ENCODE results near the gene CD84.
"Not testable (repeated sequence)": the region's sequence is repeated elsewhere in the genome, so short reads cannot be mapped to it uniquely, and the experiment has no call there.

The CD84 gene

DNA sequence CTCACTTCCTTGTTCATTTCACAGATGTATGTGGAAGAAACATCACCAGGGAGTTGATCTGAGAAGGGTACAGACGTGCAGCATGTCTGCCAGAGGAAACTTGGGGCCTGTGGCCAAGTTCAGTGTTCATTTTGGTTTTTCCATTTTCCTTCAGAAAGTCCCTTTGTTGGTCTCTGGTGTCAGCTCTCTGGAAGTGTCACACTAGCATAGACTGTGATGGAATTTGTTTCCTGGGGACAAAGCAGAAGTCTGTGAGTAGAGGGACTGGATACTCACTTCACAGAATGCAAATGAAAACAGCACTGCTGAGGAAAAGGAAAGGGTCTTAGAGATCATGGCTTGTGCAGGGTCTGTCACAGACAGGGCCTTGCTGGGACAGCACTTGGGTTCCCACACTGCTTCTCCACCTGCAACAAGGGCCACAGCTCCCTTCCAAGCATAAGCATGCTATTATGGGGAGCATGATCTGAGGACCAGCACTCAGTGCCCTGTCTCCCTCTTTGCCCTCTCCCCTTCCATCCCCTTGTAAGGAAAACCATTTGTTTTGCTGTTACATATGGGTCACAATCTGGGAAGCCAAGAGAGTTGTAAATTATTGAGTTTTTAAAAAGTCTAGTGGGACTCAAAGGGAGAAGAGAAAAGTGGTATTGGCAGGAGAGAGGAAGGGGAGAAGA lies 31.4 kb upstream of the CD84 start:
- FAIRE-seq (no peak), DNase-seq (ENCODE audit: insufficient read length, low spot score) (no peak)

DNA sequence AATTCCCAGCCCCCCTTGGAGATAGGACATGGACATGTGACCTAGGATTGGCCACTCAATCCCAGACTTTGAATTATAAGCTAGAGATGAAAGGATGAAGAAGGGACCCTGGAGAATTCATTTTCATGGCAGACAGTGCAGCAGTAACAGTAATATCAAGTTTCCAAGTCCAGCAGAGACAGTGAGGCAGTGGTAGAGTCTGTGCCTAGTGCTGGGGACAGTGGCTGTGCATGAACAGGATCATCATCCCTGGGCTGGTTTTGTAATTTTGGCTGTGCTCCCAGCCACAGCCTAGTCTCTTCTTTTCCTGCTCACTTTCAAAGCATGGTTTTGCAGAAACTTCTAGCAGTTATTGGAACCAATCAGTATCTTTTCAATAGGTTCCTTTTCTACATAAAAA lies 29.6 kb upstream of the CD84 start:
- no peak for DNase-seq (ENCODE audit: insufficient read length, low spot score)
- FAIRE-seq, result no peak

DNA sequence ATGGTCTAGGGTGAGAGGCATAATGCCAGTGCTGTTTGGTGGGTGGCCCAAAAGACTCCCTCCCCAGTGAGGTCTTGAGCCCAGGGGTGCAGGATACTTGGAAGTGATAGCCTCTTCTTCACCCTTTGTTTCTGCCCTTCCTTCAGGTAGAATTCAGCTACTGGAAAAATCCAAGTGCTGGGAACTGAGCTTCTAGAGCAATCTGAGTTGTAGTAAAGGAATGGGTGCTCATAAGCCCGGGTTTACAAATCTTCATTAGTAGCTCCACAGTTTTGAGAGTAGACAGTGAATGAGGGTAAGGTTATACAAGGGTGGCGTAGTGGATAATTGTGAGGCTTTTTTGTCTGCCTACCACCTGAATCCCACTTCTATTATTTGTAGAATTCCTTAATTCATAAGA lies 29.2 kb upstream of the CD84 start:
- DNase-seq (ENCODE audit: insufficient read length, low spot score), result no peak
- FAIRE-seq, result no peak

DNA sequence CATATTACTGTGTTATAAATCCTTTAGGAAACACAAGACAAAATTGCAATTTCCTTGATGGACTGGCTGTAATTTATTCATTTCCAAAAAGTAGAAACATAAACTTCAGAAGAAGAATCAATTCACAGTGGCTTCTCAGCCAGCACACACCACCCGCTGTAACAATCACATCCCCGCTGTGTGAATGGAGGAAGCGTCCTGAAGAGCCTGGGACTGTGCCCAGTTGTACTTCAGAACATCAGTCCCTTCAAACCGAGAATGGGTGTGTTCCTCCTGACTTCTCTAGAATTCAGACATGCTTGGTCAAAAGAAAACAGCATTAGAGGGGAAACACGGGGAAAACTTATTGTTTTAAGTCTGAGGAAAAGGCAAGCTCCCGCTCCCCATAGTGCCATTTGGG lies 28.8 kb upstream of the CD84 start:
- FAIRE-seq (no peak), DNase-seq (ENCODE audit: insufficient read length, low spot score) (no peak)

DNA sequence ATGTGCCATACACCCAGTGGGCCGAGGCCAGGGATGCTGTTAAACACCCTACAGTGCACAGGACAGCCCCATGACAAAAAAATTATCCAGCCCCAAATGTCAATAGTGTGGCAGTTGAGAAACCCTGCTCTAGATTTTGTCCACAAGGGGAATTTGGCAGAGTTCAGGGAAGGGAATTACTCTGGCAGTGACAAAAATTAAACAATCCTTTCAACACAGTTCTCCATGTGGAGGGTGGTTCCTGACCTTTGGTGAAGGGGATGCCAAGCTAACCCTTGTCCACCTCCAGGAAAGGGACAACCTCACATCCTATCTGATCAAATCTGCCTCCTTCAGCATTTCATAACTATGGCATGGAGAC lies 28.4 kb upstream of the CD84 start:
- no peak for FAIRE-seq
- no peak for DNase-seq (ENCODE audit: insufficient read length, low spot score)

DNA sequence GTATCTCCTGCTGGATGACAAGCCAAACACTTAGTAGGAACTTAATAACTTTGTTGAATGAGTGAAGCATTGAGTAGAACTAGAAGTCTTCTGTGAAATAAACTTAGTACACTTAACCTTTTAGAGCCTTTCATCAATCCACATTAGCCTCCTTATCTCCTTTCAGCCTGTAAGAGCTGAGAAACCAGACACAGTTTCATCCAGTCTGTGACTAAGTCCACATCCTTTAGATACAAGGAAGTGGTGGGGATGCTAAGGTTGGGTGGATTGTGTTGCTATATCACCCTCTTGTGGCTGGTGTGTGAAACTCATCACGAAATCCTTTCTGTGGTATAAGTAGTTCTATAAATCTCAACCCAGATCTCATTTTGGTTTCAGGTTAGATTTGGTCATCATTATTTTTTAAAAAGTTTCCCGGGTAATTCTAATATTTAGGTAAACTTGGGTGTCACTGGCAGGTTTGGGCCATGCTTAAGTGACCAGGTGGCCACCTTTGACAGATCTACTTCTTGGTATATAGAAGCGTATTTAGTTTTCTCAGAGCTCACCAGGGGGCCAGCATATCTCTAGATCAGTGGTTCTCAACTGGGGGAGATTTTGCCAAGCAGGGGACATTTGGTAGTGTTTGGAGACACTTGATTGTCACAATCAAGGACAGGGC lies 27.8 kb upstream of the CD84 start:
- FAIRE-seq (no peak), DNase-seq (ENCODE audit: insufficient read length, low spot score) (peak; percentile 51)

DNA sequence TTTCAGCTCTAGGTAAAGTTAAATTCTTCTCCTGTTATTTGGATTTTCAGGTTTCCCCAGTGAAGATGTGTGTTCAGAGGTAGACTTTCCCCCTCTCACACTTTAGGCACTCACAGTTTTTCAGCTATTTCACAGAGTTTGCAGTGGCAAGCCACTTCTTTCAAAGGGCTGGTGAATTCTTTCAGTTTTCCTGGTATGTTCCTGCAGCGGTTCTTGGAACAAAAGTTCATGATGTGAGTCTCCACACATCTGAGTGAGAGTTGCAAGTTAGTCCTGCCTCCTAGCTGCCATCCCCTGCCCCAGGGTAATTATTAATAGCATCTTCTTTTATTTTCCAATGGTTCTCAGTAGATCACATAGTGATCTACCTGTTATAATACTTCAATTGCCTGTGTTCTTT lies 27.3 kb upstream of the CD84 start:
- DNase-seq (ENCODE audit: insufficient read length, low spot score) (no peak), FAIRE-seq (no peak)

DNA sequence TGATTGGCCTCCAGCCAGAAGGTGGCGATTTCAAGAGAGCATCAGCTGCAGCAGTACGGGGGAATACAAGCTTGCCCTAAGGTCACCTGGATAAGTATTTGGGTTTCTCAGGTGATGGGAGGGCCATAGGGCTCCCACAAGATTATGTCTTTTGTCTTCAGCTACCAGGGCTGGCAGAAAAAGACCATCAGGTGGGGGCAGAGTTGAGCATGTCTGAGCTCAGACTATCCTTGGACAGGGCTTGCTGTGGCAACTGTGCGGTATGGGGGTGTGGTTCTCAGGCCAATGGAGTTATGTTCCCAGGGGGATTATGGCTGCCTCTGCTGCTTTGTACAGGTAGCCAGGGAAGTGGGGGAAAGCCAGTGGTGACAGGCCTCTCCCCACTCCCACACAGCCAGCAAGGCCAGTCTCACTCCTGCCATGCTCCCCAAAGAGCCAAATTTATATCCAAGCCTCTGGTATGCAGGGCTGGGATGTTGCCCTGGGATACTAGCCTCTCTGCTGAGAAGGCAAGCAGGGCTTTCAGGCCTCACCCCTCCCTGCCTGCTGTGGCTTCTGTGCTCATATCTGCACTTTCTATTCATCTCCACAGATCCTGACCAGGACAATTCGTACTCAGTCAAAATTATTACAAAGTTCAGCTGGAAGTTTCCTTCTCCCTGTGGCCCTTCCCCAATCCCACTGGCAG lies 26.6 kb upstream of the CD84 start:
- DNase-seq (ENCODE audit: insufficient read length, low spot score) (no peak), FAIRE-seq (no peak)

DNA sequence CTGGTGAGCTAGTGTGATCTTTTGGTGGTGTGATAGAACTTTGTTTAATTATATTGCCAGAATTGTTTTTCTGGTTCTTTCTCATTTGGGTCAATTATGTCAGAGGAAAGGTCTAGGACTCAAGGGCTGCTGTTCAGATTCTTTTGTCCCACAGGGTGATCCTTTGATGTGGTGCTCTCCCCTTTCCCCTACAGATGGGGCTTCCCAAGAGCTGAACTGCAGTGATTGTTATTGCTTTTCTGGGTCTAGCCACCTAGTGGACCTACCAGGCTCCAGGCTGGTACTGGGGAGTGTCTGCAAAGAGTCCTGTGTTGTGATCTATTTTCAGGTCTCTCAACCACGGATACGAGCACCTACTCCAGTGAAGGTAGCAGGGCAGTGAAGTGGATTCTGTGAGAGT lies 25.9 kb upstream of the CD84 start:
- FAIRE-seq (no peak), DNase-seq (ENCODE audit: insufficient read length, low spot score) (no peak)

DNA sequence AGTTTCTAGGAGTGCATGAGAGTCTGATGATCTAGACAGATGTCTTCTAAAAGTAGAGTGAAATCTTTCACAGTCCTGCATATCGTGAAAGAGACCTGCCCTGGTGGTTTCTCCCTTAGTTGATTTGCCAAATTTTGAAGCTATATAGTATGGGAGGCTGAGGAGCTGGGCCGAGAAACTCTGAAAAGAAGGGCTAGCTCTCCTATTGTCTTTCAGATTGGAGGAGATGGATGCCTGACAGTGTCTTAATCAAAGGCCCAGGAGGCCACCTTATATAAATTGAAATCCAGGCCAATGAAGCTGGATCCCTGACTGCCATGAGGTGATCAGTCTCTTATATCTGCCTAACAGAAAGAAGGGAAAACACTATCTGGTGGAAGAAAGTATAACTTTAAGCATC lies 18.4 kb upstream of the CD84 start:
- DNase-seq (ENCODE audit: insufficient read length, low spot score), result no peak
- no peak for FAIRE-seq

DNA sequence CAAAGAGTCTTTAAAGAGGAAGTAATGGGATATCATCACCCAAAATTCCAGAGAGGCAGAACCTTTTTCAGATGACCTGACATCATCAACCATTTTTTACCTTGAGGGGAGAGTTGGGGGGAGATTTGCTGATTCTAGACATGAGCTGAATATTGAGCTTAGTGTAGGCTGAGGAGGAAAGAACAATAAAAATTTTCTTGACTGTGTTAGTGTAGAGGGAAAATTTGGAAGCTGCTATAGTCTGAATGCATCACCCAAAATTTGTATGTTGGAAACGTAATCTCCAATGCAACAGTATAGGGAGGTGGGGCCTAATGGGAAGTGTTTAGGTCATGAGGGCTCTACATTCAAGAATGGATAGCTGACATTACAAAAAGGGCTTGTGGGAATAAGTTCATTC lies 17.8 kb upstream of the CD84 start:
- FAIRE-seq, result no peak
- no peak for DNase-seq (ENCODE audit: insufficient read length, low spot score)

DNA sequence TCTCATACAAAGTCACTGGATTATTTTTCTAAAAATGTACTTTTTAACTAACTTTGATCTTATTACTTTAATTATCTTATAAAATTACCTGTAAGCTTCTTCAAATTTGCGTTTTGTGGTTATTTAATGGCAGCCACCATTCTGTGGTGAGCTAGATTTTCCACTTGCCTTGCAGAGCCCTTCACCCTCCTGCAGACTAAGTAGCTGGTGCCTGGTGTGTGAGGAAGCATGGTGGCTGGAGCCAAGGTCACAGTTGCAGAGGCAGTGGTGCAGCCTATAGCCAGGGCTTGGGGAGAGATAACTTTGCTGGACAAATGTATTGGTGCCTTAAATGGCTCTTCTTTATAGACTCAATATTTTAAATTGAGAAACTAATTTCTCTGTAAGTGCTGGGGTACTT lies 11.2 kb upstream of the CD84 start:
- no peak for FAIRE-seq

DNA sequence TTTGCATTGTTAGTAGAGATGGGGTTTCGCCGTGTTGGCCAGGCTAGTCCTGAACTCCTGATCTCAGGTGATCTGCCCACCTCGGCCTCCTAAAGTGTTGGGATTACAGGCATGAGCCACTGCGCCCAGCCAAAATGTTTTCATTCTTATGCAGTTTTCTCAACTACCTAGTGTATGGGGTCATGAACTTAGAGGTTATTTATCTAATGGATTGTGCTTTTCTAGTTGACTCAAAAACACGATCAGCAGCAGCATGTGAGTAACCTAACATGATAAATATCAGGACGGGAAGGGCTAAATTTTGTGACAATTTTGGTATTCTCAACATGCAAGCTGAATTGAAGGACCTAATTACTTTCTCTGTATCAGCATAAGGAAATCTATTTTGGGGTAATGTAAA lies 9.2 kb upstream of the CD84 start:
- FAIRE-seq (no peak), DNase-seq (ENCODE audit: insufficient read length, low spot score) (no peak)

More for the DNA sequence above, 11.2 kb upstream of the CD84 start:
- no peak for DNase-seq (ENCODE audit: insufficient read length, low spot score)

DNA sequence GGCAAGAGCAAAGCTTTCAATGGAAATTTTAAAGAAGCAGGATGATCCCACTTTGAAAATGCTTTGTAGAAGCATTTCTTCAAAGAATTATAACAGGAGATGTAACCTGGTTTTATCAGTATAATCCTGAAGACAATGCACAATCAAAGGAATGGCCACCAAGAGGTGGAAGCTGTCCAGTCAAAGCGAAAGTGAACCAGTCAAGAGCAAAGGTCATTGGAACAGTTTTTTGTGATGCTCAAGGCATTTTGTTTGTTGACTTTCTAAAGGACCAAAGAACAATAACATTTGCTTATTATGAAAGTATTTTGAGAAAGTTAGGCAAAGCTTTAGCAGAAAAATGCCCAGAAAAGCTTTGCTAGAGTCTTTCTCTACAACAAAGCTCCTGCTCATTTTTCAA lies 5.5 kb upstream of the CD84 start:
- FAIRE-seq, result no peak
- no peak for DNase-seq (ENCODE audit: insufficient read length, low spot score)

DNA sequence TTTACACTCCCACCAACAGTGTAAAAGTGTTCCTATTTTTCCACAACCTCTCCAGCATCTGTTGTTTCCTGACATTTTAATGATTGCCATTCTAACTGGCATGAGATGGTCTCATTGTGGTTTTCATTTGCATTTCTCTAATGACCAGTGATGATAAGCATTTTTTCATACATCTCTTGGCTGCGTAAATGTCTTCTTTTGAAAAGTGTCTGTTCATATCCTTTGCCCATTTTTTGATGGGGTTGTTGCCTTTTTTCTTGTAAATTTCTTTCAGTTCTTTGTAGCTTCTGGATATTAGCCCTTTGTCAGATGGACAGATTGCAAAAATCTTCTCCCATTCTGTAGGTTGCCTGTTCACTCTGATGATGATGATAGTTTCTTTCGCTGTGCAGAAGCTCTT lies 3.7 kb upstream of the CD84 start:
- FAIRE-seq, result not testable (repeated sequence)

DNA sequence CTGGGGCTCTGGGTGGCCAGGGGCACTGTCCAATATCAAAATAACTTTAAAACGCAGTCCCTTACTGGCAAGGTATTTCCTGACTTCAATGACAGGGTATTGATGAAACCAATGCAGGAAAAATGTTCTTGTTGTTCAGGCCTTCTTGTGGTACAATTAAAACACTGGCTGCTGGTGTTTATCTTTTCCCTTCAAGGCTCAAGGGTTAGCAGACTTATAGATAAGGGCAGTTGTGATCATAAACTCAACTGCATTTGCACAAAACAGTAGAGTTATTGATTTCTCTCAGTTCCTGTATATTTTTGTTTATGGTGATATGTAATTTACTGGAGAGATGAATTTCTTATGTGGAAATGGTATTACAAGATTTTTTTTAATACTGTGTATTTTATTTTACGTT lies 2.7 kb upstream of the CD84 start:
- no peak for DNase-seq (ENCODE audit: insufficient read length, low spot score)
- FAIRE-seq, result no peak

More for the DNA sequence above, 3.7 kb upstream of the CD84 start:
- DNase-seq (ENCODE audit: insufficient read length, low spot score), result not testable (repeated sequence)

DNA sequence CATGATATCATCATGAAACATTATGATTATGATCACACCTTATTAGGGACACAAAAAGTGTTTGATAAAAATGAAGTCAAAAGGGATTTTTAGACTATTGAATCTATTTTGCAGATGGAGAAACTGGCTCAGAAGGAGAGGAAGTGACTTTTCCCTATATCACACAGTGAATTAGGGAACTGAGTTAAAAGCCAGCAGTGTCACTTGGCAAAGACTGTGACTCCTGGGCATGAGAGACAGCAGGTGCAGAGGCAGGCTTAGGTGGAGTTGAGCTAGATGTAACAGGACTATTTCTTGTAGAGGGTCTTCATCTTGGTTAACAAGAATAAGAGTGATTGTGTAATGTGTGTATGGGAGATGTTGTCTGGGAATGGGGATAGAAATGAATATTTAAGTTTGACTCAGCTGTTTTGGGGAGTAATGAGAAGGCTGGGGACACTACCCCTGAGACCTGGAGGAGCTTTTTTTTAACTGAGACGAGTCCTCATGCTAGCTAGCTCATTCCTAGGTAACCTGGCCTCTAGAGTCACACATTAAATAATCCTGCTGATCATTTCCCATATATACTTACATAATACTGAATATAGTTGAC lies 1.0 kb upstream of the CD84 start:
- DNase-seq (ENCODE audit: insufficient read length, low spot score), result no peak
- FAIRE-seq, result no peak

DNA sequence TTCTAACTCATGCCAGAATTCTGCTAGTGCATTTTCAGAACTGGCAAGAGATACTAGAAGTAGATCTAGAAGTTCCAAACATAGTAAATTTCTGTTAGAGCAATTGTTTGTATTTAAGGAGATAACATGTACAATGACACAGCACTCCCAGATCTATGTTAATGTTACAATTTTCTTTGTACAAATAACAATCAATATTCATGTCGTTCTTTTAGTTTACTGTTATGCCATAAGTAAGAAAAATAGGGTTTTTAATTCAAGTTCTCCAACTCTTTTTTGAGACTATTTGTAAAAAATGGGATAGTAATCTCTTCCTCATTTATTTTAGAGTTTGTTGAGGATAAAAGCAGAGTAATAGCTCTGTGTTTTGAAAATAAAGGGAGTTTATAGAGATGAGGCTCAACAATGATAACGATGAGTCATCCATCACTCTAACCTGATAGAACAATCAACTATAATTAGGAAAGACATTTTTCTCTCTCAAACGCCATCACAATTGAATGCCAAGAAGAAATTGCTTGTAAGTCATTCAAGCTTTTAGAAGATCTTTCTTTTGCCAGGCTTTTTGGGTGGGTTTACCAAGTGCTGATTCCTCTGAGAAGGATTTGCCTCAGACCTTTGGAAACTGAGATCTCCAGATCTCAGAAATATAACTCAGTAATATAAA lies 638 bp downstream of the CD84 start:
- no peak for DNase-seq (ENCODE audit: insufficient read length, low spot score)
- FAIRE-seq, result no peak

DNA sequence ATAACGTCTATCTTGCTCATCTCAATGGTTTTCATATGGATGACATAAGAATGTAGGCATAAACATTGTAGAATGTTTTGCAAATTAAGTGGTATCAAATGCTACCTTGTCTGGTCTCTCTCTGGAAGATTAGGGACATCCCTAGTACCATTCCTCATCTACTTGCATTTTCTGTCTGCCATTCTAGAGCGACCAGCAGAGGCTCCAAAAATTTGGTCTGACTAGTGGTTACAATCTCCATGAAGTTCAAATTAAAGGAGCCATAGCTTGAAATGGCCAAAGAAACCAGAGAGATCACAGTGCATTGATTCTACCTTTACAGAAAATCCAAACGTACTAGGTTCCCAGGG lies 1.1 kb downstream of the CD84 start:
- FAIRE-seq (no peak), DNase-seq (ENCODE audit: insufficient read length, low spot score) (no peak)

DNA sequence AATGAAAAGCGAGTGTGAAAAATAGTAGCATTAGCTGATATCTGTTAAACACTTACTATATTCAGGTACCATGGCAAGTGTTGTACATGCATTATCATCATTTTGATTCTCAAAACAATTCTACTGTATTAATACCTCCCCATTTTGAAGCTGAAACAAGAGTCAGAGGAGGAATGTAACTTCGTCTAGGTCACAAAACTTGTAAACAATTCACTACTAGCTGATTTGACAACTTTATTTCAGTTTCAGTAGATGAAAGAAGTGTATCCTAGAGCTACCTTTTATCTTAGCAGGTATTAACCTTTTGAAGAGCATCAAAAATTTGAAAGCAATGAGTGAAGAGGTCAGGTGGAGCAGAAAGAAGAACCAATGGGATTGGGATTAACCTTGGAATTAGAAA lies 1.6 kb downstream of the CD84 start:
- no peak for DNase-seq (ENCODE audit: insufficient read length, low spot score)
- no peak for FAIRE-seq

DNA sequence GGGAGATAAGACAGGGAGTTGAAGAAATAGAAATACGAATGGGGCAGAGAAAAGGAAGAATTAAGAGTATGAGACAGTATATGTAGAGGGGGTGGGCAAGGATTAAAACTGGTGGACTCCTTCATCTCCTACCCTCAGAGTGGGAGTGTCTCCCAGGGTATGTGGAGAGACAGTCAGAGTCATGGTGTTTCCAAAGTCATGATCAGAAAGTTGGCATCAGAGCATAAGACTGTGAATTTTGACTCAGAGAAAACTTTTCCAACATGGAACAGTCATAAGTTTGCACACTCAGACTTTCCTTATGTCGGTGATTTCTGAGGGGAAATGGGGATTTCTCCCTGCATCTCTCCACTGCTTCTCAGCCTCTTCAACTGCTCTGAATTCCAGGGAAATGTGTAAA lies 2.4 kb downstream of the CD84 start:
- no peak for FAIRE-seq
- no peak for DNase-seq (ENCODE audit: insufficient read length, low spot score)
